ENCODE measurements around the gene MYO1F.

The MYO1F gene

DNA sequence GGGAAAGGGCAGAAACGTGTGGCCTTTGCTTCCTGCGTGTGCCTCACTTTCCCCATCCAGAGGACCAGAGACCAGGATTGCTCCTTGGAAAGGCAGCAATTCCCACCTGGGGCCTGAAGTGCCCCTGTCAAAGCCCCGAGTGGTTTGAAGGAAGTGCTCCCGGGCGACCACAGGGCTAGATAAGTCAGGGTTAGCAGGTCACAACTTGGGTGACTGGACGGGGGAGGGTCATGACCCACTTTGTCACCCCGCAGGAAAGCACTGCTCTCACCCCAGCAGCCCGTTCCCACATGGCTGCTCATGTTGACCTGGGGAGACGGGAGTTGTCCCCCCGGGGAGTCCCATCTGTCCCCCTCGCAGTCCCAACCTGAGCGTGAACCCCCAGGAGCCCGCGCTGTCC, 75.3 kb downstream of the MYO1F start:
- peak overlapping the region; percentile 77 for H3K4me3 ChIP-seq (replicated peaks; ENCODE audit: insufficient read depth, low read length)
- TF ChIP-seq, protein P1, sequence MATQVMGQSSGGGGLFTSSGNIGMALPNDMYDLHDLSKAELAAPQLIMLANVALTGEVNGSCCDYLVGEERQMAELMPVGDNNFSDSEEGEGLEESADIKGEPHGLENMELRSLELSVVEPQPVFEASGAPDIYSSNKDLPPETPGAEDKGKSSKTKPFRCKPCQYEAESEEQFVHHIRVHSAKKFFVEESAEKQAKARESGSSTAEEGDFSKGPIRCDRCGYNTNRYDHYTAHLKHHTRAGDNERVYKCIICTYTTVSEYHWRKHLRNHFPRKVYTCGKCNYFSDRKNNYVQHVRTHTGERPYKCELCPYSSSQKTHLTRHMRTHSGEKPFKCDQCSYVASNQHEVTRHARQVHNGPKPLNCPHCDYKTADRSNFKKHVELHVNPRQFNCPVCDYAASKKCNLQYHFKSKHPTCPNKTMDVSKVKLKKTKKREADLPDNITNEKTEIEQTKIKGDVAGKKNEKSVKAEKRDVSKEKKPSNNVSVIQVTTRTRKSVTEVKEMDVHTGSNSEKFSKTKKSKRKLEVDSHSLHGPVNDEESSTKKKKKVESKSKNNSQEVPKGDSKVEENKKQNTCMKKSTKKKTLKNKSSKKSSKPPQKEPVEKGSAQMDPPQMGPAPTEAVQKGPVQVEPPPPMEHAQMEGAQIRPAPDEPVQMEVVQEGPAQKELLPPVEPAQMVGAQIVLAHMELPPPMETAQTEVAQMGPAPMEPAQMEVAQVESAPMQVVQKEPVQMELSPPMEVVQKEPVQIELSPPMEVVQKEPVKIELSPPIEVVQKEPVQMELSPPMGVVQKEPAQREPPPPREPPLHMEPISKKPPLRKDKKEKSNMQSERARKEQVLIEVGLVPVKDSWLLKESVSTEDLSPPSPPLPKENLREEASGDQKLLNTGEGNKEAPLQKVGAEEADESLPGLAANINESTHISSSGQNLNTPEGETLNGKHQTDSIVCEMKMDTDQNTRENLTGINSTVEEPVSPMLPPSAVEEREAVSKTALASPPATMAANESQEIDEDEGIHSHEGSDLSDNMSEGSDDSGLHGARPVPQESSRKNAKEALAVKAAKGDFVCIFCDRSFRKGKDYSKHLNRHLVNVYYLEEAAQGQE (IDR thresholded peaks at IDR 0.05; ENCODE audit: insufficient replicate concordance, low read depth), result no peak
- TF ChIP-seq POLR2AphosphoS5 (IDR thresholded peaks at IDR 0.05; ENCODE audit: low read depth), result no peak
- 0 out of 2 replicates have a peak, but pooled peaks have one; percentile 7 for TF ChIP-seq SPI1 (IDR thresholded peaks at IDR 0.05; ENCODE audit: borderline replicate concordance, low read depth)
- TF ChIP-seq, protein P2, sequence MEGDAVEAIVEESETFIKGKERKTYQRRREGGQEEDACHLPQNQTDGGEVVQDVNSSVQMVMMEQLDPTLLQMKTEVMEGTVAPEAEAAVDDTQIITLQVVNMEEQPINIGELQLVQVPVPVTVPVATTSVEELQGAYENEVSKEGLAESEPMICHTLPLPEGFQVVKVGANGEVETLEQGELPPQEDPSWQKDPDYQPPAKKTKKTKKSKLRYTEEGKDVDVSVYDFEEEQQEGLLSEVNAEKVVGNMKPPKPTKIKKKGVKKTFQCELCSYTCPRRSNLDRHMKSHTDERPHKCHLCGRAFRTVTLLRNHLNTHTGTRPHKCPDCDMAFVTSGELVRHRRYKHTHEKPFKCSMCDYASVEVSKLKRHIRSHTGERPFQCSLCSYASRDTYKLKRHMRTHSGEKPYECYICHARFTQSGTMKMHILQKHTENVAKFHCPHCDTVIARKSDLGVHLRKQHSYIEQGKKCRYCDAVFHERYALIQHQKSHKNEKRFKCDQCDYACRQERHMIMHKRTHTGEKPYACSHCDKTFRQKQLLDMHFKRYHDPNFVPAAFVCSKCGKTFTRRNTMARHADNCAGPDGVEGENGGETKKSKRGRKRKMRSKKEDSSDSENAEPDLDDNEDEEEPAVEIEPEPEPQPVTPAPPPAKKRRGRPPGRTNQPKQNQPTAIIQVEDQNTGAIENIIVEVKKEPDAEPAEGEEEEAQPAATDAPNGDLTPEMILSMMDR (IDR thresholded peaks at IDR 0.05; ENCODE audit: insufficient read depth, low read length), result no peak
- TF ChIP-seq GABPA (IDR thresholded peaks at IDR 0.05; ENCODE audit: low read depth), result no peak
- peak overlapping the region; percentile 98 for H3K27ac ChIP-seq (replicated peaks)
- H3K27me3 ChIP-seq (ENCODE audit: insufficient read depth, poor library complexity, severe bottlenecking), result no peaks in the 10 kb centered on the region
- DNase-seq (ENCODE audit: low read depth in 1 of 2, low spot score in 1 of 2), result peak in 1 of 2 experiments; percentile 29

DNA sequence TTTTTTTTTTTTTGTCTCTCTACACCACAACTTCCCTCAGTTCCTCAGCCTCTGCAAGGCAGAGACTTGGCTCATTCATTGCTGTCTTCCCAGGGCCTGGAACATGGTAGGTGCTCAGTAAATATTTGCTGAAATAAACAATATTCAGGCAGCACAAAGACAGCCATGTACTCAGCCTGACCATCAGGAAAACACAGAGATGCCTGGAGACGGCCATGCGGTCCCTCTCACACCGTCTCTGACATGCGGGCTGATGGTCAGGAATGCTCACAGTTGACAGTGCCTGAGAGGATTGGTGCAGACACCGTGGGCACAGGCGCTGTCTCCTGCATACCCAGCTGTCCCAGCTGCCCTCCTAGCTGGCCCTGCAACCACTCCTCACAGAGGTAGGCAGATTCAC, 75.7 kb downstream of the MYO1F start:
- Histone ChIP-seq H3K27me3 (ENCODE audit: insufficient read depth, poor library complexity, severe bottlenecking) (no peaks in the 10 kb centered on the region), H3K27ac (replicated peaks) (peak overlapping the region; percentile 98), H3K4me3 (replicated peaks; ENCODE audit: insufficient read depth, low read length) (peak overlapping the region; percentile 77)
- DNase-seq (ENCODE audit: low read depth in 1 of 2, low spot score in 1 of 2), result peak in 1 of 2 experiments; percentile 48
- TF ChIP-seq POLR2AphosphoS5 (IDR thresholded peaks at IDR 0.05; ENCODE audit: low read depth) (peak; percentile 81; the same call in 1 of the 2 replicates), SPI1 (IDR thresholded peaks at IDR 0.05; ENCODE audit: borderline replicate concordance, low read depth) (no peak; the same call in 1 of the 2 replicates)

DNA sequence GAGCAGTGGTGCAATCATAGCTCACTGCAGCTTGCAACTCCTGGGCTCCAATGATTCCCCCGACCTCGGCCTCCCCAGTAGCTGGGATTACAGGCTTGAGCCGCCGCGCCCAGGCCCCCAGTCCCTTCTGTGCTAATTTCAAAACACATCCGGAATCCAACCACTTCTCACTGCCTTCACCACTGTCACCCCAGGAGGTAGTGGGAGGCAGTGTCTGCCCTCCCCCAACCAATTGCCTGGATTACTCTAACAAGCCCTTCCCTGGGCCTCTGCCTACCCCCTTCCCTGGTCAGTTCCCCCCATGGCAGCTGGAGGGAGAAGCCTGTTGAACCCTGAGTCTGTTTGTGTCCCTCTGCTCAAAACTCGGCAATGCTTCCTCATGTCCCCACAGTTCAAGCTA, 77.1 kb downstream of the MYO1F start:
- H3K27ac ChIP-seq (replicated peaks), result peak overlapping the region; percentile 98
- DNase-seq (ENCODE audit: low read depth in 1 of 2, low spot score in 1 of 2), result peak; percentile 96 to 99
- H3K4me3 ChIP-seq (replicated peaks; ENCODE audit: insufficient read depth, low read length), result peak overlapping the region; percentile 77
- H3K27me3 ChIP-seq (ENCODE audit: insufficient read depth, poor library complexity, severe bottlenecking), result no peaks in the 10 kb centered on the region
- TF ChIP-seq POLR2AphosphoS5 (IDR thresholded peaks at IDR 0.05; ENCODE audit: low read depth) (peak; percentile 98), SPI1 (IDR thresholded peaks at IDR 0.05; ENCODE audit: borderline replicate concordance, low read depth) (peak; percentile 80), GABPA (IDR thresholded peaks at IDR 0.05; ENCODE audit: low read depth) (no peak)
- TF ChIP-seq, protein P1 (IDR thresholded peaks at IDR 0.05; ENCODE audit: insufficient replicate concordance, low read depth), result peak; percentile 61

DNA sequence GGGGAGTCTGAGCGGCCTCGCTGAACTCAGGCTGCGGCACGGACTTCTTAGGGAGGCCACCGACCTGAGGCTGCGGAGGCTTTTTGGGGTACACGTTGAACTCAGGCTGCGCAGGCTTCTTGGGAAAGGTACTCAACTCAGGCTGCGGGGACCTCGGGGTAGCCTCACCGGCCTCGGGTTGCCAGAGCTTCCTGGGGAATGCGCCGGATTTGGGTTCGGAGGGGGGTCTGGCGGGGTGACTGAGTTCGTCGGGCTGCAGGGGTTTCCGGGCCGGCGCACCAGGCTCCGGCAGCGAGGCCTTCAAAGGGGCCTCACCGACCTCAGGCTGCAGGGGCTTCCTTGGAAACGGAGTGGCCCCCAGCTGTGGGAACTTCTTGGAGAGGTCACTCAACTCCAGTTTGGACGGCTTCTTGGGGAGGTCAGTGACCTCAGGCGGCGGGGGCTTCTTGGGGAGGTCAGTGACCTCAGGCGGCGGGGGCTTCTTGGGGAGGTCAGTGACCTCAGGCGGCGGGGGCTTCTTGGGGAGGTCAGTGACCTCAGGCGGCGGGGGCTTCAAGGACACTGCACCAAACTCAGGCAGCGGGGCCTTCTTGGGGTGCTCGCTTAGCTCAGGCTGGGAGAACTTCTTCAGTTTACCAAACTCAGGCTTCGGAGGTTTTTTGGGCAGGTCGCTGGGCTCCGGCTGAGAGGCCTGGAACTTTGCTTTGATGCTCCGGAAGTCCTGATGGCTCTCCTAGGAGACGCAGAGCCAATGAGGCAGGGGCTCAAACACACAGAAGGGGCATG, 78.0 kb downstream of the MYO1F start:
- peak overlapping the region; percentile 77 for H3K4me3 ChIP-seq (replicated peaks; ENCODE audit: insufficient read depth, low read length)
- DNase-seq (ENCODE audit: low read depth in 1 of 2, low spot score in 1 of 2), result no peak
- TF ChIP-seq, protein P1 (IDR thresholded peaks at IDR 0.05; ENCODE audit: insufficient replicate concordance, low read depth), result no peak
- TF ChIP-seq GABPA (IDR thresholded peaks at IDR 0.05; ENCODE audit: low read depth) (no peak), SPI1 (IDR thresholded peaks at IDR 0.05; ENCODE audit: borderline replicate concordance, low read depth) (no peak), POLR2AphosphoS5 (IDR thresholded peaks at IDR 0.05; ENCODE audit: low read depth) (no peak)
- TF ChIP-seq, protein P2 (IDR thresholded peaks at IDR 0.05; ENCODE audit: insufficient read depth, low read length), result no peak
- no peaks in the 10 kb centered on the region for H3K27me3 ChIP-seq (ENCODE audit: insufficient read depth, poor library complexity, severe bottlenecking)
- peak overlapping the region; percentile 98 for H3K27ac ChIP-seq (replicated peaks)
